HepG2 (cell line): Measurements from ENCODE around the gene LYPD1. TPM values are rescaled to one million over a fixed set of nuclear protein-coding genes. Genes with fewer than 3 reads are reported as not detected.

Experiments used
- CAMTA2 ChIP-seq: sonication (generic); formaldehyde crosslinking; IDR thresholded peaks from 2 replicates; pipeline ENCODE4 v1.4.0; 2020; ENCODE audit warnings: mild to moderate bottlenecking, missing genetic modification reagents, borderline replicate concordance
- CBX1 ChIP-seq: IDR thresholded peaks from one replicate; pipeline ENCODE4 v1.6.1; 2016; ENCODE audit warnings: antibody characterized with exemption, low read depth
- CREB1 ChIP-seq, 2 experiments: fragments of 450-650 bp in 1 of 2; IDR thresholded peaks; 2 replicates each; pipeline ENCODE4 v1.6.1; 2016 to 2017; ENCODE audit warnings: control low read depth in 1 of 2, mild to moderate bottlenecking in 1 of 2, missing compliant biosample characterization in 1 of 2, missing genetic modification characterization in 1 of 2
- FOXA1 ChIP-seq, 2 experiments: fragments of 450-650 bp in 1 of 2; sonication (generic) in 1 of 2; formaldehyde crosslinking in 1 of 2; IDR thresholded peaks; 2 replicates each; pipeline versions ENCODE4 v1.4.0 to v1.6.1; 2016 to 2020; ENCODE audit warnings: missing genetic modification reagents in 1 of 2
- GPN1 ChIP-seq: sonication (generic); formaldehyde crosslinking; IDR thresholded peaks from 2 replicates; pipeline ENCODE4 v1.5.1; 2020; ENCODE audit warnings: missing genetic modification reagents, borderline replicate concordance
- HDAC6 ChIP-seq: fragments of 200-600 bp; sonication (generic); IDR thresholded peaks from 2 replicates; pipeline ENCODE4 v1.7.0; 2017; ENCODE audit warnings: mild to moderate bottlenecking, antibody characterized with exemption, low read length, low read depth
- HIVEP1 ChIP-seq: sonication (generic); formaldehyde crosslinking; IDR thresholded peaks from 2 replicates; pipeline ENCODE4 v1.4.0; 2020; ENCODE audit warnings: mild to moderate bottlenecking, missing genetic modification reagents
- KMT2A ChIP-seq: sonication (generic); formaldehyde crosslinking; IDR thresholded peaks from 2 replicates; pipeline ENCODE4 v1.4.0; 2020; ENCODE audit warnings: missing genetic modification reagents
- MAFK ChIP-seq, 2 experiments: IDR thresholded peaks in 1 of 2; conservative IDR thresholded peaks in 1 of 2; 2 replicates each; pipeline ENCODE4 v1.6.1; 2011; ENCODE audit warnings: improper control_type of control experiment in 2 of 2, low read length in 2 of 2
- NR2F2 ChIP-seq: IDR thresholded peaks from 2 replicates; pipeline ENCODE4 v1.6.1; 2012; ENCODE audit warnings: low read depth, inconsistent platforms, borderline replicate concordance
- RXRB ChIP-seq: IDR thresholded peaks from 2 replicates; pipeline ENCODE4 v1.6.1; 2016; ENCODE audit warnings: borderline replicate concordance, missing genetic modification reagents, missing compliant biosample characterization
- SALL1 ChIP-seq: sonication (generic); formaldehyde crosslinking; IDR thresholded peaks from 2 replicates; pipeline ENCODE4 v1.8.0; 2022; ENCODE audit warnings: mild to moderate bottlenecking, missing genetic modification reagents
- SNAI1 ChIP-seq: sonication (generic); formaldehyde crosslinking; IDR thresholded peaks from 2 replicates; pipeline ENCODE4 v1.5.0; 2020; ENCODE audit warnings: mild to moderate bottlenecking, missing genetic modification reagents, borderline replicate concordance
- TBX2 ChIP-seq: sonication (generic); formaldehyde crosslinking; IDR thresholded peaks from 2 replicates; pipeline ENCODE4 v1.5.0; 2020; ENCODE audit warnings: missing genetic modification reagents, mild to moderate bottlenecking, borderline replicate concordance
- THYN1 ChIP-seq: sonication (generic); formaldehyde crosslinking; IDR thresholded peaks from 2 replicates; pipeline ENCODE4 v1.8.1; 2023; ENCODE audit warnings: low read depth, mild to moderate bottlenecking, moderate library complexity, missing genetic modification reagents, borderline replicate concordance
- TRIM24 ChIP-seq: sonication (generic); formaldehyde crosslinking; IDR thresholded peaks from 2 replicates; pipeline ENCODE4 v1.8.0; 2022; ENCODE audit warnings: mild to moderate bottlenecking, missing genetic modification reagents
- ZBTB21 ChIP-seq: sonication (generic); formaldehyde crosslinking; IDR thresholded peaks from 2 replicates; pipeline ENCODE4 v1.4.0; 2020; ENCODE audit warnings: missing genetic modification reagents
- ZMYM2 ChIP-seq: sonication (generic); formaldehyde crosslinking; IDR thresholded peaks from 2 replicates; pipeline ENCODE4 v1.8.0; 2022; ENCODE audit warnings: mild to moderate bottlenecking, missing genetic modification reagents
- ZNF274 ChIP-seq: sonication (generic); formaldehyde crosslinking; IDR thresholded peaks from 2 replicates; pipeline ENCODE4 v1.5.1; 2020; ENCODE audit warnings: mild to moderate bottlenecking, missing genetic modification reagents
- polyA plus RNA-seq, 8 experiments: library from polyadenylated mRNA; depleted of rRNA in 3 of 8; stranded (reverse) in 7 of 8; unstranded in 1 of 8; fragments of >200 nt; fragmentation: Illumina TruSeq in 4 of 8; extraction: Trizol in 4 of 8; gene quantifications; 2 replicates each; pipeline versions ENCODE4 v1.2.1 to v1.2.3, GENCODE V29; 2011 to 2016; ENCODE audit warnings: low read depth in 4 of 8, missing spikeins in 1 of 8, mixed read lengths in 1 of 8; ENCODE audit not compliant: insufficient read depth in 1 of 8
- total RNA-seq, 5 experiments: library from RNA; depleted of rRNA; stranded (reverse); fragments of >200 nt; fragmentation: Illumina TruSeq; extraction: Trizol; gene quantifications; 2 replicates each; pipeline ENCODE4 v1.2.3, GENCODE V29; 2016; ENCODE audit warnings: low read depth in 1 of 5
- TF ChIP-seq, protein P1 (sequence below): sonication (generic); formaldehyde crosslinking; IDR thresholded peaks from 2 replicates; pipeline ENCODE4 v1.8.0; 2023; ENCODE audit warnings: mild to moderate bottlenecking, missing genetic modification reagents
- TF ChIP-seq, protein P2 (sequence below): sonication (generic); formaldehyde crosslinking; IDR thresholded peaks from 2 replicates; pipeline ENCODE4 v1.8.0; 2022; ENCODE audit warnings: missing genetic modification reagents, mild to moderate bottlenecking, inconsistent platforms, borderline replicate concordance
- TF ChIP-seq, protein P3 (sequence below): sonication (generic); formaldehyde crosslinking; IDR thresholded peaks from 2 replicates; pipeline ENCODE4 v1.4.0; 2020; ENCODE audit warnings: missing genetic modification reagents

Gene LYPD1
- total and polyA plus RNA-seq, 2 of the 13 experiments (the other 11 are each of a cell fraction or from before 2014, with no cell fraction given): not detected

DNA sequence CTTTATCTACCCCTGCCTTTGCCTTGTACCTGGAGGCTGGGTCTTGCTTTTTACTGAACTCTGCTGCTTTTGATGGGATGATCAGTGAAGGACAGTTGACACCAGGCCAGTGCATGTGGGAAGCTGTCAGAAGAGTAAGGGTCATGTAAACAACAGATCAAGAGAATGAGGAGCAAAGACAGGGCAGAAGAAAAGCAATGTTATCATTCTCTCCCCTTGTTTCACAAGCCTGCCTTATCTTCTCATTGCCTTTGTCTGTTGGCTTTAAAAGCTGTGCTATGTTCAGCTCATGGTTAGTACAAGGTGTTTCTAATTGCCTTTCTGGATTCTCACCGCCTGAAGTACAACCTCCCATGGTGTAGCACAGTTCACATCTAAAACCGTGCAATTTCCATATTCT is 27.6 kb downstream of the LYPD1 start (continued):
- TF ChIP-seq, protein P1, sequence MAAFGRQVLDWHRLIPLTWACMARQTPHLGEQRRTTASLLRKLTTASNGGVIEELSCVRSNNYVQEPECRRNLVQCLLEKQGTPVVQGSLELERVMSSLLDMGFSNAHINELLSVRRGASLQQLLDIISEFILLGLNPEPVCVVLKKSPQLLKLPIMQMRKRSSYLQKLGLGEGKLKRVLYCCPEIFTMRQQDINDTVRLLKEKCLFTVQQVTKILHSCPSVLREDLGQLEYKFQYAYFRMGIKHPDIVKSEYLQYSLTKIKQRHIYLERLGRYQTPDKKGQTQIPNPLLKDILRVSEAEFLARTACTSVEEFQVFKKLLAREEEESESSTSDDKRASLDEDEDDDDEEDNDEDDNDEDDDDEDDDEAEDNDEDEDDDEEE: no peak
- TF ChIP-seq RXRB (CRISPR knock-in tag) (no peak), CREB1 (IDR thresholded peaks at IDR 0.05) (no peak), CREB1 (CRISPR knock-in tag; IDR thresholded peaks at IDR 0.05) (no peak), SALL1 (CRISPR knock-in tag) (peak; percentile 18; the same call in 1 of the 2 replicates), NR2F2 (peak; percentile 52; the same call in 1 of the 2 replicates), SNAI1 (no peak), TBX2 (CRISPR knock-in tag) (peak; percentile 41; the same call in 1 of the 2 replicates), MAFK (conservative IDR thresholded peaks at IDR 0.05 in 1 of 2, IDR thresholded peaks at IDR 0.05 in 1 of 2; ENCODE audit: low read length in 2 of 2) (no peak), ZNF274 (CRISPR knock-in tag) (no peak), THYN1 (CRISPR knock-in tag) (no peak), HIVEP1 (CRISPR knock-in tag) (no peak), KMT2A (CRISPR knock-in tag) (no peak), HDAC6 (no peak), ZBTB21 (CRISPR knock-in tag) (no peak), GPN1 (CRISPR knock-in tag) (no peak), FOXA1 (IDR thresholded peaks at IDR 0.05) (no peak), FOXA1 (CRISPR knock-in tag; IDR thresholded peaks at IDR 0.05) (0 out of 2 replicates have a peak, but pooled peaks have one; percentile 36), CBX1 (no peak), TRIM24 (CRISPR knock-in tag) (no peak), CAMTA2 (no peak), ZMYM2 (CRISPR knock-in tag) (no peak)
- TF ChIP-seq, protein P2, sequence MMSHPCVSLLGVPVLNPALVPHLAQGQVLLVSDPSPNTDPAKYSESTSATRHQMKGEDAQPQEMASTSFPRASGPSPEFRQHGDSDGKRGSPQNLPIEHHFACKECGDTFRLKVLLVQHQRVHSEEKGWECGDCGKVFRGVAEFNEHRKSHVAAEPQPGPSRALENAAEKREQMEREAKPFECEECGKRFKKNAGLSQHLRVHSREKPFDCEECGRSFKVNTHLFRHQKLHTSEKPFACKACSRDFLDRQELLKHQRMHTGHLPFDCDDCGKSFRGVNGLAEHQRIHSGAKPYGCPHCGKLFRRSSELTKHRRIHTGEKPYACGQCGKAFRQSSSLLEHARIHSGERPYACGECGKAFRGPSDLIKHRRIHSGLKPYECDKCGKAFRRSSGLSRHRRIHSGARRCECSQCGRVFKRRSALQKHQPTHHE (CRISPR knock-in tag): no peak
- TF ChIP-seq, protein P3, sequence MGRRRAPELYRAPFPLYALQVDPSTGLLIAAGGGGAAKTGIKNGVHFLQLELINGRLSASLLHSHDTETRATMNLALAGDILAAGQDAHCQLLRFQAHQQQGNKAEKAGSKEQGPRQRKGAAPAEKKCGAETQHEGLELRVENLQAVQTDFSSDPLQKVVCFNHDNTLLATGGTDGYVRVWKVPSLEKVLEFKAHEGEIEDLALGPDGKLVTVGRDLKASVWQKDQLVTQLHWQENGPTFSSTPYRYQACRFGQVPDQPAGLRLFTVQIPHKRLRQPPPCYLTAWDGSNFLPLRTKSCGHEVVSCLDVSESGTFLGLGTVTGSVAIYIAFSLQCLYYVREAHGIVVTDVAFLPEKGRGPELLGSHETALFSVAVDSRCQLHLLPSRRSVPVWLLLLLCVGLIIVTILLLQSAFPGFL (CRISPR knock-in tag): no peak
